Femur (tissue), 1 donor: Measurements from ENCODE around the gene CHCHD6.
A peak's percentile ranks its signal among the peaks of the same experiment; 100 is the strongest.

Source experiments
- DNase-seq: peaks from one replicate; pipeline ENCODE4 v3.0.0-alpha.2; 2017

Gene CHCHD6

DNA sequence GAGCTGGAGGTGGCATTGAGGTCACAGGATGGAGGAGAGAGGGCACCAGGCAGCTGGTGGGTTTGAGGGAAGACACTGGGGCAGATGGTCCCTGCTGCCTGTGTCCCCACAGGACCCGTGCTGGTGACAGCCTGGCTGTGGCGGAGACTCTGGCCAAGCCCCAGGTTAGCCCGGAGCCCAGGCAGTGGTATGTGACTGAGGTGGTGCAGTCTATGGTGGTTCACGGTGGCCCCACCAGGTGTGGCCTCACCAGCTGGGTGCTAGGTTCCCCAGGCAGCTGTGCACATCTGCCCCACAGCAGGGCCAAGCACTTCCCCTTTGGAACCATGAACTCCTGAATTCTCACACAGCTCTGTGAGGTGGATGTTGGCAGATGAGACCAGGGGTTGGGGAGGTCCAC, 294.3 kb downstream of the CHCHD6 start:
- DNase-seq = no peak

DNA sequence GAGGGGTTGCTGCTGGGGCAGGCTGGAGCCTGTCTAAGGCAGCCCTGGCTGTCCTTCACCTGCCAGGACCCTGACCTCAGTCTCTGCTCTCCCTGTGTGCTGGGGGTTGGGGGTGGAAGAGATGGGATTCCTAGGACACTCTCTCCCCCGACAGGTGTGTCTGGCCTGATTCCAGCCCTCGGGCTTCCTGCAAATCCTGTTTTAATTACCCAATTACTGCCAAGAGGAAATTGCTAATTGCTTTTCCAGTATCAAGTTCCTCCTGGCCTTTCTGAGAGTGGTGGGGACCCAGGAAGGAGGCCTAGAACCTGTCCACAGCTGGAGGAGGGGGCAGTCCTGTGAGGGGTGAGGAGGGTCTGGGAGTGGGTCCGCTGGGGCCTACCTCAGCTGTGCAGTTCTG, 294.7 kb downstream of the CHCHD6 start:
- no peak for DNase-seq

DNA sequence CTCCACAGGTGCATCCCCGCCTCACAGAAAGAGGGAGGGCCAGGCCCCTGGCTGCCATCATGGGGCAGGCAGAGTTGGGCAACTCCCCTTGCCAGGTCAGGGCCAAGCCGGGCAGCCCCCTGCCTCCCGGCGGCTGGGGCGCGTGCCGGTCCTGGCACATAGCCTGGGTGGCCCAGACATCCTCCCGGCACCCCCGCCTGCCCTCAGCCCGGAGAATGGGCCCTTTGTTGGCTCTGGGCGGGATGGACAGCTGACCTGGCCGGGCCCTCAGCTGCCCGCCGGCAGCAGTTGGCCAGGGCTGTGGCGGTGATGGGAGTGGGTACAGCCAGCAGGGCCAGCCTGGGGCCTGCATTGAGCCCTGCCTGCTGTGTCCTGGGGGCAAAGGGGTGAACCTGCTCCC, 295.3 kb downstream of the CHCHD6 start:
- no peak for DNase-seq

DNA sequence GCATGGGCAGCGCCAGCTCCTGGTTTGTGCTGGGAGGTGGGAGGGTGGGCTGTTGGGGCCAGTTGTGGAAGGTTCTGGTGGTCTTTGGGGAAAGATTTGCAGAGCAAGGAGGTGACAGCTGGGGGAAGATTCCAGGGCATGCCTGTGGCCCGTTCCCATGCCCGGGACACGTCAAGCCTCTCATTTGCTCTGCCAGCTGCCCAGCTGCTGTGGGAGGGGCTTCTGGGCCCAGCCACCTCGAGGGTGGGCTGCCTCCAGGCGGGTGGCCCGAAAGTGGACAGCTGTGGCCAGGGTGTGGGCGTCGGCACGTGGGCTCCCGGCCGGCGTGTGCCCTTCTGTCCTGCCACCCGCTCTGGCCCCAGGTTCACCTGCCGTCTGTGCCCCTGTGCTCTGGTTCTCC, 296.1 kb downstream of the CHCHD6 start:
- peak; percentile 80 for DNase-seq

DNA sequence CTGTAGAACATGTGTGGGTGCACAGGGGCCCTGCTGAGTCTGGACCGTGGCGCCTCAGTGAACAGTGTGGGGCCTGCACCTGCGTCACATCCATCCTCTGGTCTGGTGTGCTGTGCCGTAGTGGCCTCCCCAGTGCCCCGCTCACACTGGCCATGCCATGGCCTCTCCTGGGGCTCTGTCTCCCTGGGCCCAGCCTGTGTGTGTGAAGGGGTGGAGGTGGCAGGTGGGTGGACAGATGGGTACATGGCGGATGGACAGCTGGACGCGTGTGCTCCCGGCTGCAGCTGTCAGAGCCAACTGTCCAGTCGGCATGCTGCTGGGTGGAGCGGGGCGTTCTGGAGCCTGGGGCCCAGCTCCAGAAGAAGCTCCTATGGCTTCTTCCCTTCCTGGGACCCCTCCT, 296.7 kb downstream of the CHCHD6 start:
- peak; percentile 46 for DNase-seq

DNA sequence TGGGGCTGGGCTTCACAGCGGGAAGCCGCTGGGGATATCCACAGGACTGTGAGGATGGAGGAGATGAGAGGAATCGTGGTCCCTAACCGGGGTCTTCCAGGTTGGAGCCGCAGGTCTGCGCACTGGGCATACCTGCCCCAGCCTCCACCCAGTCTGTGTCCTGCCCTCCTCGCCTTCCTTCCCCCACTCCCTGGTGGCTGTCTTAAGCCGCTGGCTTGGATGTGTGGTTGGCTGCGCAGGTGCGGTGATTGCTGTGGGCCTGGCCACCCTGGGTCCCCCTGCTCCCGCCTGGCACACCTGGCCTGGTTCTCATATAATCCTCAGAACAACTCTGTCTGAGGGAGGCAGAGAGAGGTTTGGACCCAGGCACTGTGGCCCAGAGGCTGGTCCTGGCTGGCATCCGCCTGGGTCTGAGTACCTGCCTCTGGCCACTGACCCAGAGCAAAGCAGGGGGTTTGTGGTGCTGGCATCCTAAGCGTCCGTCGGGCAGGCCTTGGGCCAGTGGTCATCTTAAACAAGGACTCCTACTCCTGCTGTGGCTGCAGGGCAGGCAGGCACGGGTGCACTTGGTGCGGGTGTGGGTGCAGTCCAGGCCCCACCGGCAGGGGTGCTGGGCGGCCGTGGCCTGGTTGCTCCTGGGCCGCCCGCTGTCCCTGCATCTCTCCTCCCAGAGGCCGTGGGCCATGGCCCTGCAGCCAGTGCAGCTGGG, 297.6 kb downstream of the CHCHD6 start:
- no peak for DNase-seq

DNA sequence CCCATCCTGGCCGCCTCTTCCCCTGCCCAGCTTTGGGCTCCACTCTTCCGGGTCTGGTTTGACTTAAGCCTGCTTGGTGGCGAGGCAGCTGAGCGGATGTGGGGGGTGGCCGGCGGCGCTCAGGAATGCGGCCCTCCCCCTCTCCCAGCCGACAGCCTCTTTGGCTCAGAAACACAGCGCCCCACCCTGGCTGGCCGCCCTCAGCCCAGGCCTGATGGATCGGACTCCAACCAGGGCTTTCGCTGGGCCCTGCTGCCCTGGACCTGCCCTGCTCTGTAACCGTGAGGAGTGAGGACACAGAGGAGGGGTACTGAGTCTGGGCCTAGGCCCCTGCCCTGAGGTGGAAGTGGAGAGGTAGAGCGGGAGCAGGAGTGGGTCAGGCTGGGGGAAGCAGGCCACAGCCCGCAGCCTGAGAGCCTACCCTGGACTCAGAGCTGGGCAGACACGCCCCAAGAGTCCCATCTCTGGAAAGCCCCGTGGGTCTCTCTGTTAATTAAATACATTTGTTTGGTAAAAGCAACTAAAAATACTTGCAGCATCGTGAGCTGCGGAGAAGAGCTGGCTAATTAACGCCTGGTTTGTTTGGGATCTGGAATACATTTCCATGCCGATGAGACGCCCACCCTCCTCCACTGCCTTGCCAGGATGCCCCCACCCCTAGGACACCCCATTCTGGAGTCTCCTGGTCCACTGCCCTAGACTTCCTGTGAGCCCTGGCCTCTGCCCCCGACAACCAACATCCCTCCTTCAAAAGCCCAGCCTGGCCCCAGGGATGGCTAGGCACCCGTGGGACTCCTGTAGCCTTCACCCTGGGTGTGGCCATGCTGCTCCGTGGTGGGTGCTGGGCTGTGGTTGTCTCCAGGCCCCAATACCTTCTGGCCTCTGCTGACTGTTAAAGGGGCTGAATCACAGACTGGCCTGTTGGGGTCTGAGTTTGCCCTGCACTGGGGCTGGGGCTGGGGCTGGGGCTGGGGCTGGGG, 298.4 kb downstream of the CHCHD6 start:
- DNase-seq = peak; percentile 93

DNA sequence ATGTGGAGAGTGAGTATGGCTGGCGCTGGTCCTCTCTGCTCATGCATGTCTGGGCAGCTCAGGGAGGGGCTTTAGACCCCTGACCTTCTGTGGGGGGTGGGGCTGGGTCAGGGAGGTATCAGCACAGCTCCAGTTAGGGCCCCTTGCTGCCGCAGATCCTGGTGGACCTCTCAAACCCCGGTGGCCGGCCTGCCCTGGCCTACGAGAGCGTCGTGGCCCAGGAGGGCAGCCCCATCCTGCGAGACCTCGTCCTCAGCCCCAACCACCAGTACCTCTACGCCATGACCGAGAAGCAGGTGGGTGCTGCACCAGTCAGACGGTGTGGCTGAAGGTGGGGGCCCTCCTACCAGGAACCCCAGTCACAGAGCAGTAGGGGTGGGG, 299.1 kb downstream of the CHCHD6 start:
- no peak for DNase-seq

DNA sequence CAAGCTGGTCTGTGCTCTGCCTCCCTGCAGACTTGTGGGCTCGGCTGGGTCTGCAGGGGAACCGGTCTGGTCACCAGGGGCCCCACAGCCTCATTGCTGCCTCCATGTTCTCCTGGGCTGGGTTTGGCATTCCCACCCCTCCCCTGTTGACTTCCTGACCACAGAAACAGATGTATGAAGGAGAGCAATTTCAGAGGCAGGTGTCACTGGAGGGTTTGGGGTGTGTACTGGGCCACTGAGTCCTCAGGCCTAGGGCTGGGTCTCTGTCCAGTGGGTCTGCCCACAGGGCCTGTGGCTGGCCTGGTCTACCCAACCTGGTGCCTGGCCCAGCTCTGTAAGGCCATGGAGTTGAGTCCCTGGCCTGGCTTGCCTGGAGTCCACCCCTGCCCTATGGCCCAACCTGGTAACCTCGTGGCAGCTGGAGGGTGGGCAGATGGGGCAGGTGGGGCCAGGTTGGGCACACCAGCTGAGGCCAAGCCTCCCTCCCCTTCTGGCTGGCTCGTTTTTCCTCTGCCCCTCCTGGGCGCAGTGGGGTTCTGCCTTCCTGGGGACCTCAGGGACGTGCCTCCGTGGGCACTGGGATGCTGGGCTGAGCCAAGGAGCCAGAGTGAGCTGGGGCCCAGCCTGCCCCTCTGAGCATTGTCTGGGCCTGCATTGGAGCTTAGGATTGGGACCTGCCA, 299.7 kb downstream of the CHCHD6 start:
- no peak for DNase-seq

DNA sequence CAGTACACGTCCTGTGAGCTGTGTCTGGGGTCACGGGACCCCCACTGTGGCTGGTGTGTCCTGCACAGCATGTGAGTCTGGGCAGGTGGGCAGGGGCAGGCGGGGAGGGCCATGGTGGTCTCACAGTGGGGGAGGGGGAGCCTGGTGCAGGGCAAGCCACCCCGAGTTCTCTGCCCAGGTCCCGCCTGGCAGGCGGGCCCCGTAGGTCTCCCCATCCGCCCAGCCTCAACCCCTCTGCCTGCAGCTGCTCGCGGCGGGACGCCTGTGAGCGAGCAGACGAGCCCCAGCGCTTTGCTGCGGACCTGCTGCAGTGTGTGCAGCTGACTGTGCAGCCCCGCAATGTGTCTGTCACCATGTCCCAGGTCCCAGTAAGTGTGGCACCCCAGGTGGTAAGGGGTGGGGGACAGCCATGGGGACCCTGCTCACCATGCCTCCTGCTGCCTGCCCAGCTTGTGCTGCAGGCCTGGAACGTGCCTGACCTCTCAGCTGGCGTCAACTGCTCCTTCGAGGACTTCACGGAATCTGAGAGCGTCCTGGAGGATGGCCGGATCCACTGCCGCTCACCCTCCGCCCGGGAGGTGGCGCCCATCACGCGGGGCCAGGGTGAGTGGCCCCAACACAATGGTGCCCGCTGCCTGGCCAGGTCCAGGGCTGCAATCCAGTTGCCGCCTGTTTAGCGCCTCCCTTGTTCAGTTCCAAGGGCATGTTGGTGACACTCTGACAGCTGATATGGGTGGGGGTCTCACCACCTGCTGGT, 300.8 kb downstream of the CHCHD6 start:
- DNase-seq = no peak

DNA sequence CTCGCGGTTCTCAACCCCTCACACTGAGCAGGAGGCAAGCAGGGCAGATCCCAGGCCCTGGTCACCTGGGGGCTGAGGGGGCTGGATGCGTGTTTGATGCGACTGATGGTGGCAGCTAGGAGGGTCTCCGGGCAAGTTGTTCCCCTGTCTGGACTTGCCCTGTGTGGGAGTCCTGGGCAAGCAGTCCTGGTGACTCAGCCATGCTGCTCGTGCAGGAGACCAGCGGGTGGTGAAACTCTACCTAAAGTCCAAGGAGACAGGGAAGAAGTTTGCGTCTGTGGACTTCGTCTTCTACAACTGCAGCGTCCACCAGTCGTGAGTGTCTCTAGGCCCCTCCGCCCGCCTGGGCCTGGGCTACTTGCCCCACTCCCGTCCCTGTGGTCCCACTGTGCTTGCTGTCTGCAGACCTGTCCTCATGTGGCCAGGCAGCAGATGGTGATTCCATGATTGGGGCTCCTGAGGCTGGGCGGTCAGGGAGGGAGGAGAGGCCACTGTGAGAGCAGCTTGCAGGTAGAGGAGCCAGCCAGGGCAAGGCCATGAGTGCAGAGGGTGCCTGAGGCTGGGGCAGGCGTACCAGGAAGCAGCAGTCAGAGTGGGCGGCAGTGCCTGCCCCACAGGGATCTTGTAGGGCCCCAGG, 301.9 kb downstream of the CHCHD6 start:
- DNase-seq = no peak

DNA sequence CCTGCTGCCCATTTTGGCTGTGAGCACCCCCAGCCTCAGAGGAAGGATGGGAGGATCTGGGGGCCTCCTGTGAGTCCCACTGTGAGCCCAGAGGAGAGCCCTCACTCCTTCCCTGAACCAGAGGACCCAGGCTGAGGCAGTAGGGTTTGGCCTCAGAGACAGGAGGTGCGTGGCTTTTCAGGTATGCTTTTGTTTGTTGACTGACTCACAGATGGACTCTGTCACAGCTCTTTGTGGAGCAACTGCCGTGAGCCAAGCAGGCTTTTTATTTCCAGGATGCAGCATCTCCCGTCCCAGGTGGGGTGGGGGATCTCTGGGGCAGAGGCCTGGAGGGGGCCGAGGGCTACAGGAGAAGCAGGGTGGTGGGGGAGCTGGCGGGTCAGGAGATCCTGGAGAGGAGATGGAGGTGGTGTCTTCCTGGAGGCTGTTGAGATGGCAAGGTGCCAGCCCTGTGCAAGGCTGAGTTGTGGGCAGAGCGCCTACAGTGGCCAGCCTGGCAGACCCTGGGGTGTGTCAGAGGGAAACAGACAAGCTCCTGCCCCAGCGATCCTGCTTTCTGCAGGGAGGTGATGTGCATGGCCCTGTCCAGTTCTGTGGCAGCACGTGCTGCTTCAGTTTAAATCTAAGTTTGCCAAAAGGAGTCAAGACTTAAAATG, 302.9 kb downstream of the CHCHD6 start:
- no peak for DNase-seq

DNA sequence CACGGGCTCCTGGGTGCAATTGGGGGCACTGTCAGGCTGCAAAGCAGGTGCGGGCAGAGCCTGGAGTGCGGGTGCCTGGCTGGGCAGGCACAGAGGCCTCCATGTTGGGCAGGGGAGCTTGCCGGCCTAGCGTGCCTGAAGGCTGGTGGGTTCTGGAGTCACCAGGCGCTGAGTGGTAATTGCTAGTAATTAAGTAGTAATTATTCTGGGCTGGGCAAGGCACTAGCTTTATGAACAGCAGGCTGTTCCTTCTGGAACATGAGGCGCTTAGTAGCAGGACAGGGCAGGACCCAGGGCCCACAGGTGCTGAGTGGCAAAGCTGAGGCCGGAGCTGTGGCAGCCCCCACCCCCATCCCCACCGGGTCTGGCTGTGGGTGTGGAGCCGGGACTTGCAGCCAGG, 304.2 kb downstream of the CHCHD6 start:
- DNase-seq = no peak

DNA sequence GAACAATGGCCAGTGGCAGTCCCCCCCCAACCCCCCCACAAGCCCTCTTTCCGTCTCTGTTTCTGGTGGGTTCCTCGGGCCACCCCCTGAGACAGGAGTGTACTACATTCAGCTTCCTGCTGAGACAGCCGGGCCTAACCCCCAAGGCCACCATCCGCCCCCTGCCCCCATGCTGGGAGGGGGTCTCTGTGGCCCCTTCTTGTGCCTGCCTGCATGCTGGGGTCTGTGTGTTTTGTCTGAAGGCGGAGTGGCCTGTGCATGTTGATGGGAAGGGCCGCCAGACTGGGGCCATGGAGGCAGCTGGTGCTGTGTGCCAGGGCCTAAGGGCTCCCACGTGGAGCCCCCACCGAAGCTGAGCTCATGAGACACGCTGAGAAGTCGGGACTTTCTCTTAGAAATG, 305.5 kb downstream of the CHCHD6 start:
- DNase-seq = no peak
